Stimulated activated naive CD4-positive, alpha-beta T cell treated with Interleukin-2 at 50 U/mL for 16 hours (primary cell): ENCODE results near the gene CNNM4.

ENCODE experiments used
- DNase-seq: peaks from one replicate; lab custom pipeline; 2025; lab: John Stamatoyannopoulos, UW

CNNM4 gene

DNA sequence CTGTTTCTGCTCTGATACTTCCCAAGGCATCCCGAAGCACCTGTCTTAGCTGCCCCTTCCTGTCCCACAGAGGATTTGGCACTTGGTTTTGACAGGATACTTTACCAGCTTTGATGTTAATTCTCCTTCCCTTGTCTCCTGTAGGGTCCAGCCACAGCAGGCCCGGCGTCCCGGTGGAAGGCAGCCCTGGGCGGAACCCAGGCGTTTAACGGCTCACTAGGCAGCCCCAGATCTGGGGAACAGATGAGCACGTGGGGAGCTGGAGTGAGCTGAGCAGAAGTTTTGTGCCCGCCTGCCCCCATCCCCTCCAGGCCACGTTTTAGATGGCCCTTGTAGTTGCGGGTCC is 71.7 kb downstream of the CNNM4 start:
- DNase-seq, result no peak

GRCh38 chr2:96832754-96833507 is 72.2 kb downstream of the CNNM4 start:
- no peak for DNase-seq

DNA sequence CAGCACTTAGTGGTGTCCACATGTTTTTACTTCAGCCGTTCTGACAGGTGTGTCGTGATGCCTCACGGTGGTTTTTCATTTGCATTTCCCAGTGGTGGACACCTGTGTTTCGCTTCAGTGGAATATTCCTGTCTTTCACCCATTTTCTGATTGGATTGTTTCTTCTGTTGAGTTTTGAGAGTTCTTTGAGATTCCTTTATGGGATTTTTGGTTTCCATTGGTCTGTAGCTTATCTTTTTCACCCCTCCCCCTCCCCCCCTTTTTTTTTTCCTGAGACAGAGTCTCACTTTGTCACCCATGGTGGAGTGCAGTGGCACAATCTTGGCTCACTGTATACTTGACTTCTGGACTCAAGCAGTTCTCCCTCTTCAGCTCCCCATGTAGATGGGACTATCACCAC is 75.1 kb downstream of the CNNM4 start:
- no peak for DNase-seq

DNA sequence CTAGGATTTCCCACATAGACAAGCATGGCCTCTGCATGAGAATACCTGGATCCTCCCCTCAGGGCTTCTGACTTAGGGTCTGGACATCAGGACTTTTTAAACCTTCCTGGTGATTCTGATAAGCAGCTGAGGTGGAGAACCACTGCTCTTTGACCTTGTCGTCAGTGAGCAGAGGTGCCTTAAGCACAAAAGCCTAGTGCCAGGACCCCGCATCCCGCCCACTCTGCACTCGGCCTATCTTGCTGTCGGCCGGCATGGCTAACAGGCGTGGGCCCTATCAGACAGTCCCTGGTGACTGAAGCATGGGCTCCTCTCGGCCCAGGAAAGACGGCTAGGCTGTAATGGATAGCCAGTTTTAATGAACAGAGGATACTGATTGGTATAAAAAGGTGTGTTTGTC is 76.9 kb downstream of the CNNM4 start:
- DNase-seq, result no peak

- no peak for DNase-seq
Observed at GRCh38 chr2:96838345-96839292, 77.9 kb downstream of the CNNM4 start.

GRCh38 chr2:96839293-96839874 is 78.7 kb downstream of the CNNM4 start:
- DNase-seq, result peak; percentile 78

GRCh38 chr2:96839875-96840850 is 79.5 kb downstream of the CNNM4 start:
- DNase-seq, result no peak

DNA sequence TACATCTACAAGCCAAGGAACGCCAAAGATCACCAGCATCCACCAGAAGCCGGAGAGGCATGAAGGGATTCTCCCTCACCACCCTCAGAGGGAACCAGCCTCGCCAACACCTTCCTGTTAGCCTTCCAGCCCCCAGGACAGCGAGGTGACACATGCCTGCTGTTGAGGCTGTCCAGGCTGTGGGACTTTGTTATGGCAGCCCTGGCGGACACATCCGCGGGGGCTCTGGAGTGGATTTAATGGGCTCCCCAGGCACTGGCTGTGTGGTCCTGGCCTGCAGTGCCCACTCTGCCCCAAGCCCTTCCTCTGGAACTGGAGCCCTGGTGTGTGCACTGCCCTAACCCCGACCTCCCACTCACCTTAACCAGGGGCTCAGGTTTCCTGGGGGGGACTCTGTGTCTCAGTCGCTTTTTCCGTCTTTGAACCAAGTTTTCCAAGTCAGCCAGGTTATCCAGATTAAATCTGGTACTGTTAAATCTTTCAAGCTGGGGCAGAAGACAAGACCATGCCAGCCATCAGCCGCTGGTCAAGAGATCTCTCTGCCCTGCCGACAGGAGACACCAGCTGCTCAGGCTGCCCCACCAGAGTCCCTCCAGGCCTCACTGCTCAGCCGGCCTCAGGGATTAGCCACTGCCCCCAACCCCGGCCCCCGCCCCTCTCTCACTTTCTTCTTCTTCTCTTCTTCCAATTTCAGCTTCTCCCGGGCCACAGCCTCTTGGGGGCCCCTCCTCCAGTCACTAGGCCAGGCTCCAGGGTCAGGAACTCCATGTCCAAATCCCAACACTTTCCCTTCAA is 81.2 kb downstream of the CNNM4 start:
- DNase-seq, result no peak

- DNase-seq, result no peak
Observed at GRCh38 chr2:96842600-96842999, 81.9 kb downstream of the CNNM4 start.

- no peak for DNase-seq
Observed at GRCh38 chr2:96843538-96844268, 83.0 kb downstream of the CNNM4 start, which contains the start of gene ANKRD23. Gene ANKRD23, minus strand, starts transcription at chr2:96844021. Its CDS starts 29 bp downstream, at chr2:96843992.

- no peak for DNase-seq
Observed at GRCh38 chr2:96844405-96844808, 83.7 kb downstream of the CNNM4 start.

DNA sequence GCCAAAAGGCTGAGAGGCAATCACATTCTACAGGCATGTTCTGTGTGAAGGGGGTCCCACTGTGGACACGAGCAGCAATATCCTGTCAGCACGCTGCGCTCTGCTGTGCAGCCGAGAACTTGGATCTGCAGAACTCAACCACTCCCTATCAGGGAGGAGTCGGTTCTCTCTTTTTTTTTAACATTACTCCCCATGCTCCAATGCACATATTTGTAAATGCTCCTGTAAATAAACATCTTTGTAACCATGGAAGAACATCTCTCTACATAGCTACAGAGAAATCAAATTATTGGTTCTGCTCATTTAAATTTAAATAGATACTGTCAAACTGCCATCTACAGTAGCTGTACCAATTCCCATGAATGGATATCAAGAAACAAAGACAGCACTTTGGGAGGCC is 86.1 kb downstream of the CNNM4 start:
- no peak for DNase-seq

DNA sequence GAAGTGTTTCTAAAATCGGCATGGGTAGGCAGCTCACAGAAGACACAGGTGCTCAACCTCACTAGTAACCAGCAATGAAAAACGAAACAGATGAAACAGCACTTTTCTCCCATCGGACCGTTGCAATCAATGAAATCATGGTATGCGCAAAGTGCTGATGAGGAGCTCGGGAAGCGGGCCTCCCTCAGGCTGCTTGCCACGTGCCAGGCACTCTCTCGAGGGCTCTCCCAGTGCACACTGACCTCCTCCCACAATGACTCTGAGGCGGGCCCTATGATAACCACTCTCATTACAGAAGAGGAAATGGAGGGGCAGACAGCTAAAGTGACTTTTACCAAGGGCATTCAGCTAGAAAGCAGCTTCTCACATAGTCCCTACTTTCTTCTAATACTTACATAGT is 86.9 kb downstream of the CNNM4 start:
- DNase-seq, result no peak

- DNase-seq, result no peak
Observed at GRCh38 chr2:96848264-96848663, 87.6 kb downstream of the CNNM4 start.

DNA sequence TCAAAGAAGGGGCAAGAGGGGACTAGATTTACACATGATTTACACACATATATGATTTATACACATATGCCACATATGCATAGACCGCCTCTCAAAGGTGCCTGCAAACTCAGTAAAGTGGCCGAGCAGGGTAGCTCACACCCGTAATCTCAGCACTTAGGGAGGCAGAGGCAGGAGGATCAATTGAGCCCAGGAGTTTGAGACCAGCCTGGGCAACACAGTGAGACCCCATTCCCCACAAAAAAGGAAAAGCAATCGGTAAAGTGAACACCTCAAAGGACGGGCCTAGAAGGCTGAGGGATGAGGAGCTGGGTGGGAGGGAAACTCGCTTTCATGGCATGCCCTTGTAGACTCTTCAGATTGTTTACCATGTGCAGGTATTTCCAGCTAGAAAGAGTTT is 92.0 kb downstream of the CNNM4 start:
- DNase-seq, result no peak

GRCh38 chr2:96853321-96853720 is 92.6 kb downstream of the CNNM4 start:
- no peak for DNase-seq

- no peak for DNase-seq
Observed at GRCh38 chr2:96856776-96857666, 96.3 kb downstream of the CNNM4 start.

GRCh38 chr2:96857667-96858372 is 97.1 kb downstream of the CNNM4 start, which contains the start of gene ANKRD39:
Gene ANKRD39, minus strand, starts transcription at chr2:96858016. Its CDS starts 29 bp downstream, at chr2:96857987.
- DNase-seq, result peak; percentile 96
